ENCODE measurements around the gene PYGO2.

Gene PYGO2

GRCh38 chr1:154961207-154962155 is at the start of gene PYGO2:
TSS of gene PYGO2 (minus strand) at chr1:154961782. CDS start at chr1:154961576, 206 bp downstream.
- peak; percentile 72 for DNase-seq

GRCh38 chr1:155011004-155011416 is 49.4 kb upstream of the PYGO2 start:
- DNase-seq: no peak

DNA sequence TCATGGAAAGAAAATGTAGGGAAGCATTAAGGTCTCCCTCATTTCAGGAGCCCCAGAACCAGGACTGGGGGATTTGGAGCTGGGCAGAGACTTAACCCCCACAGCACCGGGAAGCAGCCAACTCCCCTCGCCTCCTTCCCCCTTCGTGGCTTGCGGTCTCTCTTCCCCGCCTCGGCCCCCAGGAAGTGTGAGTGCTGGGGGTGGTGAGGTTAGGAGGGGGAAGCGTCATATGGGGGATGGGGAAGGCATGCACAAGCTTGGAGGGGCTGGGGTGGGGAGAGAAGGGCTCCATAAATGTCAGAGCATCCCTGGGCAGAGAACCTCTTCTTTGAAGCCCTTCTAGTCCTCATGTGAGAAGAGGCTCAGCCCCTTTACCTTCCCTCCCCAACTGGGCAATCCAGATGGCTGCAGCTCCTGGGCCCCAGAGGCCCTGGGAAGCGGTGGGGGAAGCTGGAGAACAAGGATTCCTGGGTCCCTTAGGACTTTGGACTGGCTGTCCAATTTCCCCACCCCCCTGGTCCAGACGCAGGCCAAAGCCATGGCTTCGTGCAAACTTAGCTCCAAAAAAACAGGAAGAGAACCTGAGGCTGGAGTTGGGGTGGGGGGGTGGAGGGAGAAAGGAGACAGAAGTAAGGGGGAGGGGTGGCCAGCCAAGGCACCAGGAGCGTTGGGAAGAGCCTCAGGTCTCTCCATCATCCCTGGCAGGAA is 48.8 kb upstream of the PYGO2 start:
- no peak for DNase-seq

- DNase-seq: no peak
Observed at GRCh38 chr1:155009742-155010141, 48.2 kb upstream of the PYGO2 start.

DNA sequence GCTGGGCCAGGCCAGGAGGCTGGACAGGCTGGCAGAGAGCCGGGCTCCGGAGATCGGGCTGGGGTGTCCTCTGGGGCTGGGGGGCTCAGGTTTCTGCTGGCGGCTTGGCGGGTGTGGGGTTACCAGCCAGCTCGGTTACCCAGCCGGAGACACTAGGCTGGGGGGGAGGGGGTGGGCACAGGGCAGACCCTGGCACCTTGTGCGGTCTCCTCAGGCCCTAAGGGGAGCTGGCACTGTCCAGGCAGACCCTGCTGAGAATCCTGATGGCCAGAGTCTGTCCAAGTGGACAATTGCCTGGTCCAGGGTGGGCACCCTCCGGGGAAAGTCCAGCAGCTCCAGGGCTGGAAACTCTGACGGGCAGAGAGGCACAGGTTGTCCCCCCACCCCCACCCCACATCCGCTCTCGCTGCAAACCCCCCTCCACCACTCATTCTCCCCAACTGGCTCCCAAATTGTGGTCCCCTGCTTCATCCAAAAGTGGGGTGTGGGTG is 47.7 kb upstream of the PYGO2 start:
- no peak for DNase-seq

GRCh38 chr1:155008015-155008941 is 46.7 kb upstream of the PYGO2 start:
- no peak for DNase-seq

DNA sequence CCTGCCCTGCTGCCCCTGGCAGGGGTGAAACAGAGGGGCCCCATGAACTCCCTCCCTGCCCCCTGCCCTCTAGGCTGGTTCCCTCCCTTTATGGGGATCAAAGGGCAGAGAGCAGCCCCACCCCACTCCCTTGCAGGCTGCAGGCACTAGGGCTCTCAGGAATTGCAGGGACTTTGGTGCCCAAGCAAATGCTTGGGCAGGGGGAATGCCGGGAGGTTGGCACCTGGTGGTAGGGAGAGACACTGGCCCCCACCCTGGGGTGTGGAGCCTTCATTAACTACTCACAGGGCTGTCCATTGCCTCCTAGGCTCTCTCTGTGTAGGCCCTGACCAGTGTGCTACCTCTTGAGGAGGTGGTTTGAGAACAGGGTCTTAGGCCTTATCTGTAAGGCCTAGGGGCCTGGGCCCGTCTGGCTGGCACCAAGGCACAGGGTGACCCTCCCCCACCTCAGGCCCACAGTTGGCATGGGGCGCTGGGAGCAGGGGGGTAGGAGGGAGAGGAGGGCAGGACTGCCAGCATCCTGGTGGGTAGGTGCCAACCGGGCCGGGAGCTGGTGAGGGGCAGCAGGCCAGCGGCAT is 45.8 kb upstream of the PYGO2 start:
- no peak for DNase-seq

- no peak for DNase-seq
Observed at GRCh38 chr1:155006601-155007101, 45.1 kb upstream of the PYGO2 start.

DNA sequence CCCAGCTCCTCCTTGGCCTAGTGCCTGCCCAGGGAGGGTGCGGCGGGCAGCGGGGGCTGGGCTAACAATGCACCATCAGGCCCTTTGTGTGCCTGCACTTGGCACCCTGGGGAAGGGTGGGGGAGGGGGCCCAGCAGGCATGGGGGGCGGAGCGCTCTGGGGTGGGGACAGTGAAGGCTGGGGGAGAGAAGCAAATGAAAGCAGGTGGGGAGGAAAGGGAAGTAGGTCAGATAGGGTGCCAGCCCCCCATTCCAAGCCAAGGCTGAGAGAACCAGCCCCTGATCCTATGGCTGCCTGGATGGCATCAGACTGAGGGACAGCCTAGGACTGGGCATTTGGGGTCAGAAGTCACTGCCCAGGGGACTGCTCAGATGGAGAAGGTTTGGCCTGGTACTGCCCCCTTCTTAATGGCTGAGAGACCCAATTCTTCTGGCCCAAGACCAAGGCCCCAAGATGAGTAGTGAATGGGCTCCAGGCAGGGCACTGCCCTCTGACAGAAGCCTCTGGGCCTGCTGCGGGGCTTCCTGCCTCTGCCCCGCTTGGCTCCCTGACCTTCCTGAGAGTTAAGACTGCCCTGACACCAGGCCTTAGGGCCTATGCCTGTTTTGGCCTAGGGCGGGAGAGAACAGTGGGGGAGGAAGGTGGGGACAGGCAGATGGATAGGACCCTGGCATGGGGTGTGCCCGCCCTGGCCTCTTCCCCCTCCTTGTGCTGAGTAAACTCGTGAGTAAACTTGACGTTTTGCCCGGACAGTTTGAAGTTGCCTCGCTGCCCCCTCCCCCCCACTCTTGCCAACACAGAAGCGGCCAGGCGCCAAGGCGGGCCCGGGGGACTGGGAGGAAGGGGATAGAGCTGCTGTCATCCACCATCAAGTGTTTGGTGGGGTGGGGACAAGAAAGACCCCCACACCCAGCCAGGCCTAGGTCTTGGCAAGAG is 43.8 kb upstream of the PYGO2 start:
- DNase-seq: no peak

DNA sequence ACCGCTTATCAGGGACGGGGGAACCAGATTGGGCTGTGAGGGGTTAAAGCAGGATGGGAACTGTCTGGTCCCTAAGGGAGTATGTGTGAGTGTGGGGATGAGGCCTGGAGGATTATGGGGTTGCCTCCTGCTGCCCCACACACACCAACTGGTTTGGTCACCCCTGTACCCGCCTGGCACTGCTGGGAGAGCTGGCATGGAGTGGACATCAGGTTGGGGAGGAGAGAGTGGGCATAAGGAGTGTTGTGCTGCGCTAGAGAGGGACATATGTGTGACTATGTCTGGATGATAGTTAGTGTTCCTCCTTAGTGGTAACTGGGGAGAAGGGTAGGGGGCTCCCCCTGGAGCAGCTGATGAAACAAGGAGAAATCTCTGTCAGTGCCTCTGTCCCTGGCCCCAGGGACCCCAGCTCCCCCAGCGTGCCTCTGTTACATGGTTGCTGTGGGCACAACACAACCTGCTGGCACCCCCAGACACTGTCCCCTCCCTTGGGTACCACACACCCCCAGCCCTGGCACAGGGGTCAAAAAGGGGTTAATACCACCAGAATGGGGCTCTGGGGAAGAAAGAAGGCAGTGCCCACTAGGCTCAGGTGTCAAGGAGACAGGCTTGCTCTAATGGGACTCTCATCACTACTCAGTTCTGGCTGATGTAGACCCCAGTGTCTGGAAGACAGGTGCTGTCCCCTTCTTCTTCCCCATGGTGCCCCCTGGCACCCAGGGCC is 42.9 kb upstream of the PYGO2 start:
- DNase-seq: no peak

DNA sequence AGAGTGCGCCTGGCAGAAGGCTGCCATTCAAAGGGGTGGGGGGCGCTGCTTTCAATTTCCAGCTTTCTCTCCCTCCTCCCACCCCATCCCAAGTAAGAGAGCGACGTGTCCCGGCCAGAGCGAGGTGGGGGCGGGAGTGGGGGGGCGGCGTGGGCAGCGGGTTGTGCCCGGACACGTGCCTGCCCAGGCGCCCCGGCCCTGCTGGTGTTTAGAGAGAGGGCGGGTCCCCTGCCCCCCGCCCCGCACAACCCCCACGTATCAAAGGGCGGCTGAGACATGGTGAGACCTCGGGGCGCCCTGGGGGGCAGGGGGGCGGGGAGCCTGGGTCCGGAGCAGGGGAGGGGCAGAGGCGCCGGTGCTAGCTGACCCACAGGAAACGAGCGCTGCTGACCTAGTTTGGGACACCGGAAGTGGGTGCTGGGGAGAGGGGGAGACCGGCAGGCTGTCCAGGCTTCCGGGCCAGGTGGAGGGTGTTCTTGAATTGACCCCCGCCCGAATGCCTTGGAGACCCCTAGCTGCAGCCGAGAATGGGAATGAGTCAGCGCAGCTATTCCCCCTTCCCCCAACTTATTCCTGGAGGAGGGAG is 42.3 kb upstream of the PYGO2 start:
- DNase-seq: peak; percentile 44

DNA sequence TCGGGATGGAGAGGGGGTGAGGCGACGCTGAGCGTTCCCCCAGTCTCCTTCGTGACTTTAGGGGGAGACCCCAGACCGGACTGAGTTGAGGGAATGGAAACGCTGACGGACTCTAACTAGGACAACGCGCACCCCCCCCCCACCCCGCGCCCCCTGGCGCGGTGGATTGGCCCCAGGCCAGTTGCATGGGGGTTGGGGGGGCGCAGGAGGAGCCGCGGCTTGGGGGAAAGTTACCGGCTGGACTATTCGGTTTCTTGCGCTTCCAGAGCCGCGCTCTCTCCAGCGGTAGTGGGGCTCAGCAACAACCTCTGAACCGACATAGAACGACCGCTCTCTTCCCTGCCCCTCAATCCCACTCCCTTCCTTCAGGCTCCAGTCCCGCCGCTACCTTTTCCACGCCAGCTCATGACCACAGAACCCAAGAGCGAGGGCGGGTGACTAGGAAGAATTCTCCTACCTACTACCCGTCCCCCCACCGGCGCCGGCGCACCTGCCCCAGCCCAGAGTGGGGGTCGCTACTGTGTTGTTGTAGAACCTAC is 41.7 kb upstream of the PYGO2 start:
- no peak for DNase-seq

DNA sequence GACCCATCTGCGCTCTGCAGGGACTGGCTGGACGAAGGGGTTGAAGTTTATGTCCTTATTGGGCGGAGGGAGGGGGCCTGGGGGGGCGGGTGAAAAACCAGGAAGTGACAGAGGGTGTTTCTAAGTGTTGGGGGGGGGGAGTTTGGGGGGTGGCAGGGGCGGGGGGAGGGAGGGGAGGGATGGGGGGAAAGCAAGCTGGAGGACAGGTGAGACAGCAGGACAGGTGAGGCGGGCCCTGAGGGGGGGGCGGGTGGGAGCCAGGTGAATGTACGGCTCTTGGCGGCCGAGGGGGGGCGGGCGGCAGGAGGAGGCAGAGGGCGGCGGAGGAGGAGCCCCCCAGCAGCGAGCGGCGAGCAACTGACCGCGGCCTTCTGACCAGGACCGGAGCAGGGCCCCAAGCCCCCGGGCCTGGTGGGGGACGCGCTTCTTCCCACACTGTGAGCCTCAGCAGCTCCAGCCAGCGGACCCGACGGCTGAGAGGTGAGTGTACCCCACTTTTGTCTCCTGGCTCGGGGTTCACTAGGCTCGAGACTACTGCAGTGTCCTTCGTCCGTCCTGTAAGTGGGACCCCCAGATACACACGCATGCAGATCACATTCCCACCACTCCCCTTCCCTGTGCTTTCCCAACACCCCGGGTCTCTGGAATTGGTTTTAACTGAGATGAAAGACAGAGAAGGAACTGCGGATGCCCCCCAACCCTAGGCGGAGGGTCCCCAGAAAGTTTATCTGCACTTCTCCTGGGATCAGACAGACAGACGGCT is 41.1 kb upstream of the PYGO2 start, which contains the start of gene ZBTB7B:
Gene ZBTB7B (plus strand): TSS at position 339 of the 763 bp plus-strand sequence. CDS start 11,859 bp downstream, outside the sequence.
- DNase-seq: no peak

- peak; percentile 96 for DNase-seq
Observed at GRCh38 chr1:155001675-155002463, 40.3 kb upstream of the PYGO2 start.

DNA sequence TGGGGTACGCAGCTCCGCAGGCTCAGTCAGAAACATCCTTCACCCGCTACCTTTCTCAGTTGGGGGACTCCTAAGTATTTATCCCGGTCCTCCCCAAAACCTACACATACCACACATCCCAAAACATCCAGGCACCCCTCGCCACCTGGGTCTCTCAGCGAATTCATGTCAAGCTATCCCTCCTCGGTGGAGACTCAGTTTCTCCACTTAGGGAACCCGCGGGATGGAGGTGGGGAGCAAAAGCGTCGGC is 39.8 kb upstream of the PYGO2 start:
- no peak for DNase-seq

DNA sequence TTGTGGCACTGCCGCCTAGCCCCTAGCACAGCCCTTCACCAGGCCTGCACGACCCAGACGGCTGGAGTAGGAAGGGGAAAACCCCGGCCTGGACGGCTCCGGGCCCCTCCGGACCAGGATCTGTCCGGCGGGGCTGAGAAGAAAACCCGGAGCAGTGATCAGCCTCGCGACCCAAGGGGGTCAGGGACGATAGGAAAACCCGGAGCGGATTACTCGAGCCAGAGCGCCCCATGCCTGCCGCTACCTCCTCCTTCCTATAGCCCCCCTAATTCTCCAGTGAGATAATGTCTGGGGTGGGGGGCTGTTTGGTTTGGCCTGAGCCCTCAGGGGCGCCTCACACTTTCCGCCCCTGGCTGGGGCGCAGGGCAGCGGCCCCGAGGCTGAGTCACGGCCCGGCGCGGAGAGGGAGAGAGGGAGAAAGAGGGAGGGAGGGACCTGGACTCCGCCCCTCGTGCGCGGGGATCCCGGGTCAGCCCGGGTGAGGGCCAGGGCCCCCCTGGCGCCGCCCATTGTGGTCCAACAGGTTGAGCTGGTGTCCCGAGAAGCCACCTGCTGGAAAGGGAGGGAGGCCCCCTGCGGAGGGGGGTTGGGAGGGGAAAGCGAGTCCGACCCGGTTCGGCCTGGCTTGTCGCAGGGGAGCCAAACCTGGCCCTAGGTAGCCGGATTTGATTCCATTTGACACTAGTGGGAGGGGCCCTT is 39.3 kb upstream of the PYGO2 start:
- DNase-seq: peak; percentile 87

GRCh38 chr1:155000411-155000725 is 38.8 kb upstream of the PYGO2 start:
- DNase-seq: no peak
